Islet precursor cell (in vitro differentiated cells): ENCODE data around the gene NFIB.

Source experiments
- DNase-seq: peaks from one replicate; pipeline ENCODE4 v3.0.0-alpha.2; 2018

The NFIB gene

DNA sequence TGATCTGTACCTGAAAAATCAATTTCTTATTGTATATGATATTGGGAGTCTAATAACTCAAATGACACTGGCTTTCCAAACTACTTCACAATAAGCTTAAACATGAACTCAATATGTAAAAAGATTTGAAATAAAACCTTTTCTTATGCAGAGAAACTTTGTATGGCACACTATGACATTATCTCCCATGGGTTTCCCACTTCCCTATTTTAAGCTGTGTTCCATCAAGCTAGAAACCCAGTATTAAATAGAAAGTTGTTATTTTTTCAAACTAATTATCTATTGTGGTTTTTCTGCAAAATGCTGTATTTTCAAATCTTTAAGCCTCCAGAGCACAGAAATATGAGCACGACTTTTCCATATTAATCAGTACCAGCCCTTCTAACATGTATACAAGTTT, 174.7 kb downstream of the NFIB start:
- DNase-seq = no peak

DNA sequence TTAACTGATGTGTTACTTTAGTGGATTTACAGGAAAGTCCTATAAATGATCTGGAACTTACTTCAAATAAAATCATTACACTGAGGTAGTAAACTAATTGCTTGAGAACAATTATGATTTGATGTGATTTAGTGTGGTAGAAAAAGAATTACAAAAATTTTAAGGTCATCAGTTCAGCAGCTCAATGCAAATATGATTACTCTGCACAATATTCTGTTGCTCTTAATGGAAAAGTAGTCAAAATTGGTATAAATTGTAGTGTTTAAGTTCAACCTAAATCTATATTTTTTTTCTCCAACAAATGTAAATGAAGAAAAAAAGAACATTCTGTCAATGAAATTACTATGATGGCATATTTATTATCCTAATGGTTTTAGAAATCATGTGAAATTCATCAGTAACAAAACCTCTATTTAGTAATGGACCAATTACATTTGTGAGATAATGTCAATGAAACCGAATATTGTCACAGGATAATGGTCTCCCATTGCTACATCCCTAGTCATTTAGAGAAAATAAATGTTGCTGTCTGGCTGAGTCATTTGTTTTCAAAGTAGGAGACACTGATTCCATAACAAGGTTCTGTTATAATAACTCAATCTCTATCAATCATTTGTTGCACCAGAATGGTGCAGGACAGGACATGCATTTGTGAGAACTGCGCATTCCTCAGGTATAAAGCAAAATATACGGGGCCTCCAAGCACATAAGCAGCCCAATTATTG, 177.1 kb downstream of the NFIB start:
- no peak for DNase-seq

DNA sequence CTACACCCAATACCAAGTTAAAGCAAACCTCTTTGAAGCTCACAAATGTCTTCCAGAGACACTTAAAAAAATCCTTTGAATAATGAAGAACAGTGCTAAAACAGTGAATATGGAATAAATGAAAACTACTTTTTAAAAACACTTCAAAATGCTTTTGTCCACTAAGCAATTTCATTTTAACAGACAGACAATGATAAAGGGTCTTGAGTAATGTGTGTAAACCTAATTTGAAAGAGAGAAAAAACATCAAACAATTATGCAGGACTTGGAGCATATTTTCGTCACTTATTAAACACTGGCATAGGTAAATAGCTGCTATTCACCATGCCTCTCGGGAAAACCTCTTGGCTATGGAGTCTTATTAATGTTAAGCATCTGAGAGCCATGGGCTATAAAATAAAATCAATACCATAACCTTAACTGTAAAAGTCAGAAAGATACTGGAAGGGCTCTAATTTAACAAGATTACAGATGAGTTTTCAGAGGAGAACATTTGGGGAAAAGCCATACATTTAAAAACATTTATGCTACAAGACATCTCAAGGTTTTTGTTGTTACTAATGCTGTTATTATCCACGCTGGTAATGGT, 177.8 kb downstream of the NFIB start:
- no peak for DNase-seq

DNA sequence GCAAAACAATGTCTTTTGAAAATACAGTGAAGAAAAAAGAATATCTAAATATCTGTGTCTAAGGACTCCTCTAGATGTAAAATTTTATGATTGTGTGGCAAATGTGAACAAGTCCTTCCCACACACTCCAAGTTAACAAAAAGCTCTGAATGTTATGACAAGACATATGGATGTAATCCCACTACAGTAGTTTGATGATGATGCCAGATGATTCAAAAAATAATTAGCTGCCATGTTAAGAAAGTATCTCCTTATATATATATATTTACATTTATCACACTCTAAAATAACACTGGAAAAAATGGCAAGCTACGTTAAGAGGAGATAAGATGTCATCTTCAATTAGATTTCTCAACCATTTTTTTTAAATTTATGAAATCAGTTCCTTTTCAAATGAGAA, 178.5 kb downstream of the NFIB start:
- DNase-seq = no peak

DNA sequence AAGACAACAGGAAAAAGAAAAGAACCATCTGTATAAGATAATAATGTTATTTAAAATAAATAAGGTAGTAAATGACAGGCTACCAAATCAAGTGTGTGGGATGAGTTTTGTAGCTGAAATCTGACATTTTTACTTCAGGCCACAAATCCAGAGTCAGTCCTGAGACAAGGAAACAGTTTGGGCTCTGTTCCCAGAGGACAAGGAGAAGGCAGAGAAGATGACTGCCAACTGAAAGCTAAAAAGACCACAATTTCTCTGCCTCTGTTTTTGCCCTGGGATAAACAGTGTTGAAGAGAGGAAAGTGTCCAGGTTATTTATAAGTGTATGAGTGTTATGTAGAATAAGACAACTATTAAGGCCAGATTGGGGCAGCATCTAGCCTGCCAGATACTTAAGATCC, 180.5 kb downstream of the NFIB start:
- DNase-seq = no peak

DNA sequence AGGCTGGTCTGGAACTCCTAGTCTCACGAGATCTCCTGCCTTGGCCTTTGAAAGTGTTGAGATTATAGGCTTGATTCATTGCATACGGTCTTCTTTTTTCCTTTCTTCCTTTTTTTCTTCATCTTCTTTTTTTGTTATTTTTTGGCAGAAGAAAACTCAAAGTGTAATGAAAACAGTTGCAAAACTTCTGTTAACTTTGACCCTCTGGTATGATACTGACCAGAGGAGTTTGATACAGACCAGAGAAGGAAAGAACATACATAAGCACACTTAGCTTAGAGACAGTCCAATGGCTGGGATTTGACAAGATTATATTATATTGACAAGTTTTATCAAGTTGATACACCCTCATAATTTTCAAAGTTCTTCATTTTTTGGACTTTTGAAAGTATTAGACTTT, 181.2 kb downstream of the NFIB start:
- no peak for DNase-seq

DNA sequence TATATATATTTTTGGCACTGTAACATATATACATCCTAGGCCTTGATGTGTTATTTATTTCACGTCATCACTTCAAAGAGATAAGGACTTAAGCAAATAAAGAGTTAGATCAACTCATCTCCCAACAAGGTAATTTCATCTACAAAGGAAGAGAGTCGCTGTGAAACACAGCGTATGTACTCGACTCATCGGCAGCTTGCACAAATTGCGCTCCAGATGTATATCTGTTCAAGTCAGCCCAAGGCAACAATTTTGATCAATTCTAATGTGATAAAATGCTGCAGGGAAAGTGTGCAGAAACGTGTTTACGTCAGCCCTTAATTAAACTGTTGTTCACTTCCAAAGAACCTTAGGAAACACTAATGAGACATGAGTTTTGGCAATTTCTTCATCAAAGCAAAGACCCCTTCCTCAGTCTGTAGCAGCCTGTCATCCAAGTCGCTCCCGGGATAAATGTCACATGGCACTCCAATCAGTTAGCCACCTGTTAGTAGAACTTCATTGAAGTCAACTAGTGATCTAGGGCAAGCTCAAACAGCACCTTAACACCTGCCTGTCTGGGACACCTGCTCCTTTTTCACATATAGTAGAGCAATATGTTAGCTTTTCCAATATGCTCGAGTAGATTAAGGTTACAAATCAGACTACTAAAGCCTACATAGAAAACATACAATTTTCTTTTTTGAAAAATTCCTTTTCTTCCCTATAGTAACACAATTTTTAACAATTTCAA, 182.4 kb downstream of the NFIB start:
- DNase-seq = no peak

DNA sequence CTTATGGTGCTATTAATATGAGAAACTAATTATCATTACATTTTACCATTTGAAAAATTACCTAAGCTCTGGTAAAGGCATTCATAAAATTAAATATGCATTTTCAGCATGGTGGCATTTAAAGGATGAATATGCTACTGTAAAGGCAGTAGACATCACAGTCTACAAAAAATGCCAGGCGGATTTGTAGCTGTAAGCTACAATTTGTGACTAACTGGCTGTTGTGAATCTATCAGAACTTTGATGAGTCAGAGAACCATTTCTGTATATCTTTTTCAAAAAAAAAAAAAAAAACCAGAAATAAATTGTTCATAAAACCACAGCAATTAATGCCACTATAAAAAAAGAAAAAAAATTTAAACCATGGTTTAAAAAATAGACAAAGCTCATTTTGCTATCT, 186.3 kb downstream of the NFIB start:
- no peak for DNase-seq

DNA sequence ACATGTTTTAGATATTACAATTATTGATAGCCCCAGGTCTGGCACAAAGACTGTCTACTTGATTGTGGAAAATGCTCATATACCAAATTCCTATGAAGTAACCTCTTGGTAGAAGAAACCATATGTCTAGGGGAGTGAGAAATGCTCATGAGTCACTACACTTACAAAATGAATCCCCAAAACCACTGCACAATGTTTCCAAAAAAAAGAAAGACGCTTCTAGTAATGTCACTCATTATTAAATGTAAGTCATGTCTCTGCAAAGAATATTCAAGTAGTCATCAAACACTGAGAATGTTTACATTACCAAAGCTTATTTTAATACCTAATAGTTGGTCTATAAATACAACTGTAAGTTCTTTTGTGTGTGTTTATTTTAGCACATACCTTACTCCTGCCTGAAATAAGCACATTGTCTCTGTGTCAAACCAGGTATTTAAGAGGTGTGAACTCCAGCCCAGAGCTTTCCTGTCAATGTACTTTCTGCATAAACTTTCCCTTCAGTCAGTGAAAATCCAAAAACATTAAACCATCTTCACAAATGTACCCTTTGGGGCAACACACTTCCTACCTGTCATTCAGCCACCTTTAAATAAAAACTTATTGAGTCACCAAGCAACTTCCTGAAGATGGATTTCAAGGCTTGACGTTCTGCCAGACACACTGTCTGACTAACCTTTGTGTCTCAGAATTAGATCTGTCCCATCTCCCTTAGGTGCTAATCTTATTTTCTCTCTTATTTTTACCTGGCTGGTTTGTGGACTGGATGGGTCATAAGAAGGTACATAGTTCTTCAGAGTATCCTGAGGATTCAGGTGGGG, 194.0 kb downstream of the NFIB start:
- no peak for DNase-seq

DNA sequence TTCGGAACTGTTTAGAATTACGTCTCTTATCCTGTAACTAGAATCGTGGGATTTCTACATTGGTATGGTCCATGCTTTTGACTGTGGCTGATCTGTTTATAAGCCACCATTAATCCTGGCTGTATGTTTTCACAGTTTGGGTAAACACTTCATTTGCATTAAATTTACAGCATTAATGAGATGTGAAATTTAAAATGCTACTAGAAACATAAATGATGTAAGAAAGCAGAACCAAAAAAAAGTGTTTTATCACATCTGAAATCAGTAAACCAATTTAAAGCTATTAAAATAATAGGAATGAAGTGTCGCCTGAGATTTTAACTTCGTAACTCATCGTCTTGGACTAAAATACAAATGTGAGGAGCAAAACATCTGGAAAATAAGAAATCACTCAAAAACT, 201.7 kb downstream of the NFIB start:
- DNase-seq = no peak

DNA sequence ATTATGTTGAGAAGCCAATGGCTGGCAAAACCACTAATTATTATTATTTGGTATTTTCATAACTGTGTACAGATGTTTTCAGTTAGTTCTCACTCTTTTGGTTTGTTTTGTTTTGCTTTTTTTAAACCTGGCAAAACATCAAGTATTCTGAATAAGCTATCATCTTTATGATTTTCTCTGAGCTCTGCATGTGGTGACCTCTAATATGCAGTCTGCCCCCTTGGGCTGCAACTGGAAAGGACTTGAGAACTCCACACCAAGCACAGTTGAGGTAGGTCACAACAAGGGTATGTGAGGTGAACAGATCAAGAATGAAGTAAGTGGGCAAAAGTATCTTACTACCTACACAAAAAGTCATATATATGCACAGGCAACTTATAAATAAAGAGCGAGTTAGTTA, 202.2 kb downstream of the NFIB start:
- DNase-seq = no peak

DNA sequence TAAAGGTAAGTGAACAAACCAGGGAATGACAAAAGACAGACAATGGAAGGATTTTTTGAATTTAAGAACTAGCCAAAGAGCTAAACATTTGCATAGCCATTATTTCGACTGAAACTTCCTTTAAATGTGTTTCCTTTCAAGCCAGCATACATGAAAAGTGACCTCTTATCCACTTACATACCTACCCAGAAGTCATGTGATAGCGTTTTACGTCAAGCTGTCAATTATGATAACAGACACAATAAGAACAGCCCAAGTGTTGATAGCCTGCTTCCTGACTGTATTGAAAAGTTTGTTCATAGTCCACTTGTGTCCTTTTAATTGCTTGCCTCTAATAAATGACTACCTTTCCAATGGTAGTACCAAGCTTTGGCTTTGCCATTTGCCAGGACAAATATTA, 206.0 kb downstream of the NFIB start:
- no peak for DNase-seq

DNA sequence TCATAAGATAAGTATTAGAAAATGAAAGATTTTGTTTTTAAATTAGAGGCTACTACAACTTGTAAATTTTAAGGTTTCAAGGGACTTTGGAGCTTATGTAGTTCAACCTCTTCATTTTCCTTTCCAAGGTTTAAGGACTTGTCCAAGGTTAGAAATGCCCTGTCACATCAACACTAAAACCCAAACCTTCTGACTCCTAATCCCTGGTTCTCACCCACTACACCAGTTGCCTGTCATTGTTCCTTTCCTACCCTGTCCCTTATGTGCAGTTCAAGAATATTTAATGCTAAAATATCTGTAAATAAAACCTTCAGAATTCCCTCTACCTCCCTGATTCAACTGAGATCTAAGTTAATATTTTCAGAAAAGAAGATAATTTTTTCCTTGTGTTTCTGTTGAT, 206.4 kb downstream of the NFIB start:
- no peak for DNase-seq

DNA sequence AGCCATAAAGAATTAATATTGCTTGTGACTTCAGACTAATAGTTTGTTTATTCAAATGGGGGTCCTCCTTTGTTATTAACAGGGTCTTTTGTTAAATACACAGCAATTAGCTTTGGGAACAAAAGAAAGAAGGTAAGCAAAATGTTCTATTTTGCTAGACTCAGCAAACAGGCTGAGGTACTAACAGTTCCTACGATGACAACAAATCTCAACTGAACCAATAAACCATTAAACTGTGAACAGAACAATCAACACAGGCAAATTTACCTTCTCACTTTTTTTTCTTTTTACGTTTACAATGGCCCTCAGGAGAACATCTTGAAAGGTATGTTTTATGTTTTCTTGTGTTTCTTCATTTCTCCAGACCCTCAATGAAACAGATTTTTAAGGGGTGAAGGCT, 207.2 kb downstream of the NFIB start:
- no peak for DNase-seq

DNA sequence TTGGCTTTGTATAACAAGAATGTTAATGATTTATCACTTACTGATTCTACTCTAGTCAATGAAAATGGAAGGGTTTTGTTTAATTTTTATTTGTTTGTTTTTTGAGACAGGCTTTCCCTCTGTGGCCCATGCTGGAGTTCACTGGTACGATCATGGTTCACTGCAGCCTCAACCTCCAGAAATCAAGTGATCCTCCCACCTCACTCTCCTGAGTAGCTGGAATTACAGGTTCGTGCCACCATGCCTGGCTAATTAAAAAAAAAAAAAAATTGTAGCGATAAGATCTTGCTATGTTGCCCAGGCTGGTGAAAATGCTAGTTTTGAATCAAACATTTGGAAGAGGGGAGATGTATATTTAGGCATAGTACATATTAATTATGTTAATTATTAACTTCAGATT, 209.4 kb downstream of the NFIB start:
- no peak for DNase-seq

DNA sequence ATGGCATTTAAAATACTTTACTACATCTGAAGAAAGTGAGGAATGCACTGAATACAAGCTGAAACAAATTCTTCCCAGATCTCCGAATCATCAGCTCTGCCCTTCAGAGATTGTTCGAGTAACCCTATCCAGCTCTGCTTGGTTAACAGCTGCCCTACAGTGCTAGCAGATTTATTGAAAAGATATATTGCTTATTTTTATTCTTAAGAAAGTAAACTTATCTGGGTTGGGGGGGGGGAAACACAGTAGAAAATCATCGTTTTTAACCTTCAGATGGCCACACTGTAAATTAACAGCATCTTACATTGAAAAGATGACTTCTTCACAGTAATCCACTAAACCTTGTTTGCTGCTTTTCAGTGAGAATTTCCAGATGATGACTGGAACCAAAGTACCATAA, 210.8 kb downstream of the NFIB start:
- no peak for DNase-seq

DNA sequence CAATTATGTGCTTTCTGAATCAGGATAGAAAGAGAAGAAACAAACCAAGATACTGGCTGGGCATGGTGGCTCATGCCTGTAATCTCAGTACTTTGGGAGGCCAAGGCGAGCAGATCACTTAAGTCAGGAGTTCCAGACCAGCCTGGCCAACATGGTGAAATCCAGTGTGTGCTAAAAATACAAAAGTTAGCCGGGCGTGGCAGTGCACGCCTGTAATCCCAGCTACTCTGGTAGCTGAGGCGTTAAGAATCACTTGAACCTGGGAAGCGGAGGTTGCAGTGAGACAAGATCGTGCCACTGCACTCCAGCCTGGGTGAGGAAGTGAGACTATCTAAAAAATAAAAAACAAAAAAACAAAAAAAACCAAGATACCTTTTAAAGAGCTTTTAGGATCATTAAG, 214.2 kb downstream of the NFIB start:
- DNase-seq = no peak

DNA sequence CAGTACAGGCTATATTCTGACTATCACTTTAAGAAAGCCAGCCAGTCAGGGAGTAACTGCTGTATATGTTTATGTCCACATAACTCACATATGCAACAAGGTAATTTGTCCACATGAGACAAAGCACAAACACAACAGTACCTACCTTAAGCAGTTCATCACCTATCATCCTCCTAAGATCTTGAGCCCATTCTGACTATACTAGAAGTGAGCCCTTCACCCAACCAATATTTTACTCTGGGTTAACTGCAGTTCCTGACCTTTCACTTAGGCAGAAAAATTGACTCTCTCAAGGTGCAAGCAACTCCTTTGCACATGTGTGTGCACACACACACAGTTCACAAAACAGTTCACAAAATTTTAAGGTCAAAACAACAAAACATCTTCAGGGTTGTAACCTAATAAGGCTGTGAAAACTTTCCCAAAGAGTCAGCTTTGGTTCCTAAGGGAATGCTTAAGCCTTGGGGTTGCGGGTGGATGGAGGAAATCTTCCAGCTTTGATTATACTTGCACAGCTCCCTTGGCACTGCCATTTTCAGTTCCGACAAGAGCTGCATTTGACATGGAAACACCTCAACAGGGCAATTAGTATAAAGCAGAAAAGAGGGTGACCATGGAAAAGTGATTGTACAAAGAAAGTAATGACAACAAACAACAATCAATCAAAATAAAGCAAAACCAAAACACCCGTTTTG, 215.3 kb downstream of the NFIB start:
- no peak for DNase-seq

DNA sequence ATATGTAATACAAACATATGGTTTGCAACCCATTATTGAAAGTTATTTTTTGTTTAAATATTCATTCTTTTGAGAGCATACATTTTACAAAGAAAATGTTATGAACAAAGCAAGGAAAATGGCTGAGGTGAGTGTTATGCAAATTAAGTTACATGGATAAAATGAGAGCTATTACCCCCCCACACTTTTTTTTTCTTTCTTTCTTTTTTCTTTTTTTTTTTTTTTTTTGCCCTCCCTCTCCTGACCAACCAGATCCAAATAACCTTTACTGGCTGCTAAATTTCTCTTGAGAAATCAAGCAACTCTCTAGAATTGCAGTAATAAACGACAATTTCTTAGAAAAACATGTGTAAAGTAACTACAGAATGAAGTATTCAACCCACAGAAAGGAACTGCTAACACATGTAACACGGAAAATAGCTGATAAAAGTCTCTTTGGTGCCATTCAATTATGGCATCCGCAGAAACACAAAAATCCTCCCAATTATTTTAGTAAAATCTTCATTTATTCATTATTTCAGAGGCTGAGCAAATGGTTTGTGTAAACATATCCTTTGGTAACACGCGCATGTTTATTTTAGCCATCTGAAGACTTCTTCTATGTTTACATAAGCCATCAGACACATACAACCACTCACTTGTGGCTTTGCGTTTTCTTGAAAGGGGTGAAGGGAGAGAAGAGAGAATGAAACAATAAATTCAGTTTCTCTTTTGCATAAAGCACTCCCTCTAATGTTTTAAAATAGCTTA, 216.1 kb downstream of the NFIB start:
- no peak for DNase-seq

DNA sequence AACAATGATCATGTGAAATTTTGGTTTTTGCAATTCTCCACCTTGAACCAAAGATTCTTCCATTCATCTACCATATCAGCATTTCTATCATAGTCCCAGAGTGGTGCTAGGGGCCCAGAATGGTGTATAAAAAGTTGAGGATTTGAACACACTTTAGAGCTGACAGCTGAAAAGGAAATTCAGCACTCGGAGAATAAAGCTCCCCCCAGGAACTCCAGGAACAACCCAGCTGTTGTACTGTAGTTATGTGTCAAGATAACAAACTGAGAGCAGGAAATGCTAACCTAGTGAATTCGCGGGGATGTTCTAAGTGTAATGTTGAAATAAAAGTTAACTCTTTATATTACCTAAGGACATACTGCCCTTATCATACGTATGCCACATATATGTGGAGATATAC, 216.7 kb downstream of the NFIB start:
- DNase-seq = no peak

DNA sequence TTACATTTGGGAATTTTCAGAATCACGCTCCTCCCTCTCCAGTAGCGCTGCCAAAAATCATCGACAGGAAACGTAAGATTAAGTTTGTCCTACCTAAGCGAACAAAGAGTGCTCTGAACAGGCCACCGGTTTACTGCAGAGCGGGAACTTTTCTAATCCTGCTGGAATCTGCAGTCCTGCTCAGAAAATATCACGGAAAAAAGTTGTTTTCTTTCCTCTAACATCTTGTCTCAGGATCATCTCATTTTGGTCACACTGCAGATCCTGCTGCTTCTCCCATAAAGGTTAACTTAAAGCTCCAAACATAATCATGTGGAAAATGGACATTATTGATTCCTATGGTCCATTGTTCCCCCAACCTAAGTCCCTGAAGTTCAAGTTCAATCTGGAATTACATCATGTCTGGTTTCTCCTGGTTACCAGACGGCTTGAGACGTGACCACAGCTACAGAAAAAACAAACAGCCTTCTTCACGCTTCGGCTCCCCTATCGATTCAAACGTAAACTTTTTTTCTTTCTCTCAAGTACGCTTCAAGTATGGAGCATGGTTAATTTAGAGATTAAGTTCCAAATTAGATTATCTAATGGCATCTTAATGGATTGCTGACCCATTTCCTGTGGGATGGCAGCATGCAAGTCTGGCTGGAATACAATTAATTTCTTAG, 217.6 kb downstream of the NFIB start:
- peak; percentile 62 for DNase-seq

DNA sequence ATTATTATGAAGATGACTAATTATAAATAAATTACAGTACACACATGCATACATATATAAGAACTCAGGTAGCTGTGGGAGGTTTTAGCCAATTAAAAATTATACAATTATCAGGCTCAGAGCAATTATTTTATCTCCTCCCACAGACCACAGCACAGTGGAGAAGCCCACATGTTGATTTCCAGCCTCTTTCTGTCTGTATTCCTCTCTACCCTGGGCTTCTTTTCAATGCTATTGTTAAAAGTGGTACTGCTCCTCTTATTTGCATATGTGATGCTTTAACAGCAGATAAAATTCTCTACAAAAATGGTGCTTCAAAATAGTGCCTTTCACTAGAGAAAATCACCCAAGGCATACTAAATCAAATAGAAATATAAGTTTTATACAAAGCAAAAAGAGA, 218.7 kb downstream of the NFIB start:
- DNase-seq = no peak
